CD4-positive, alpha-beta T cell (primary cell): Measurements from ENCODE around the gene VPS35. TPM values are rescaled to one million over a fixed set of nuclear protein-coding genes. Genes with fewer than 3 reads are reported as not detected.
"Not testable (repeated sequence)": the region's sequence is repeated elsewhere in the genome, so short reads cannot be mapped to it uniquely, and the experiment has no call there.

Source experiments
- ATAC-seq: fragments of 200-7000 bp; cut with Tn5 transposase; one replicate; pipeline ENCODE4 v1.10.0; 2022; ENCODE audit warnings: mild to moderate bottlenecking; ENCODE audit not compliant: poor library complexity
- CTCF ChIA-PET: fragments of 350-600 bp; sonication (Branson Sonifier 250); formaldehyde crosslinking; loops from one replicate; lab custom pipeline; 2021; ENCODE audit warnings: antibody characterized with exemption, inconsistent platforms; lab: Charles Lee
- POLR2A ChIA-PET: fragments of 350-600 bp; sonication (Branson Sonifier 250); formaldehyde crosslinking; loops from one replicate; lab custom pipeline; 2021; ENCODE audit warnings: antibody characterized with exemption, inconsistent platforms; lab: Charles Lee
- DNase-seq, 14 experiments: peaks; one replicate each; pipeline ENCODE4 v3.0.0-alpha.2; 2013 to 2020; ENCODE audit warnings: mixed read lengths in 2 of 14
- H3K27ac ChIP-seq, 2 donors: one replicate each; pipeline versions ENCODE4 v1.5.1 to v1.7.0; 2013; ENCODE audit warnings: low read length in 2 of 2, low read depth in 1 of 2, mild to moderate bottlenecking in 1 of 2
- H3K27me3 ChIP-seq, 2 experiments: 1 replicate in 1 of 2; 2 replicates in 1 of 2; pipeline versions ENCODE4 v1.6.1 to v1.7.0; 2013; ENCODE audit warnings: low read length in 2 of 2, control low read depth in 1 of 2, mild to moderate bottlenecking in 1 of 2, moderate library complexity in 1 of 2; ENCODE audit not compliant: insufficient read depth in 2 of 2, control insufficient read depth in 1 of 2
- H3K36me3 ChIP-seq: one replicate; pipeline ENCODE4 v1.6.1; 2013; ENCODE audit warnings: low read length, control low read depth; ENCODE audit not compliant: insufficient read depth
- H3K4me1 ChIP-seq: one replicate; pipeline ENCODE4 v1.6.1; 2013; ENCODE audit warnings: low read length, control low read depth; ENCODE audit not compliant: insufficient read depth
- H3K4me3 ChIP-seq: one replicate; pipeline ENCODE4 v1.5.1; 2013; ENCODE audit warnings: mild to moderate bottlenecking, low read length, moderate library complexity
- H3K9me3 ChIP-seq, 2 experiments: 1 replicate in 1 of 2; 2 replicates in 1 of 2; pipeline versions ENCODE4 v1.6.1 to v1.7.0; 2013; ENCODE audit warnings: low read length in 2 of 2, mild to moderate bottlenecking in 2 of 2, control low read depth in 1 of 2, moderate library complexity in 1 of 2; ENCODE audit not compliant: control insufficient read depth in 1 of 2, insufficient read depth in 1 of 2
- H3K27ac Mint-ChIP-seq: one replicate; pipeline ENCODE4 v1.8.0; 2020; ENCODE audit warnings: mixed read lengths
- H3K27me3 Mint-ChIP-seq: one replicate; pipeline ENCODE4 v1.8.0; 2021; ENCODE audit warnings: mixed read lengths
- H3K36me3 Mint-ChIP-seq: one replicate; pipeline ENCODE4 v1.8.0; 2021; ENCODE audit warnings: low read depth, mixed read lengths
- H3K4me1 Mint-ChIP-seq: one replicate; pipeline ENCODE4 v1.8.0; 2021; ENCODE audit warnings: low read depth, mixed read lengths
- H3K4me3 Mint-ChIP-seq: one replicate; pipeline ENCODE4 v1.8.0; 2020; ENCODE audit warnings: mild to moderate bottlenecking, mixed read lengths
- H3K9me3 Mint-ChIP-seq: one replicate; pipeline ENCODE4 v1.8.0; 2020; ENCODE audit warnings: mixed read lengths
- intact Hi-C, 2 experiments: fragments of 100-400 bp; cut with DNase I in 1 of 2; cut with micrococcal nuclease in 1 of 2; formaldehyde crosslinking; loops; one replicate each; pipeline versions ENCODE4 v1.15.1 to v1.9.0; 2023 to 2025; cut with DNase I, micrococcal nuclease
- total RNA-seq, 174 experiments: library from RNA in 2 of 174; stranded (reverse) in 2 of 174; gene quantifications; one replicate each; pipeline ENCODE4 v1.2.3 and lab custom pipeline; 2021 to 2026
- TF ChIP-seq, protein P1 (sequence below): fragments of 200-600 bp; IDR thresholded peaks from one replicate; pipeline ENCODE4 v1.8.0; 2022; ENCODE audit warnings: antibody characterized with exemption, mild to moderate bottlenecking

VPS35 gene
- total RNA-seq, 2 experiments from 2014 or later = 34.6 to 44.1 TPM

DNA sequence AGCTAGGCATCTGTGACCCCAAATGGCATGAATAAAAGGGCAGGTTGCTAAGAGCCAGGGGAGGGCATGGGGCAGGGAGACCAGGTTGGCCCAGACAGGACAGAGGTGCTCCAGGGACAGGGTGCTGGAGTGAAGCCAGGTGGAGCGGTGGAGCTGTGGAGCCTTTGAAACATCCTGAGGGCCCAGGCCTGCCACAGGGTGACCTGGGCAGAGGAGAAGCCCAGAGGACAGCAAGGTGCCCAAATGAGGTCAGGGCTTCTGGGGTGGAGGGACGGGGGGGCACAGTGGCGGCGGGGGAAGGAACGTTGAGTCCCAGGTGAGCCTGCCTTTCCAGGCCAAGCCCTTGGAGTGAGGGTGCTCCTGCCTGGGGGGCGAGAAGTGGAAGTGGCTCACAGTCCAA lies 65.3 kb downstream of the VPS35 start:
- H3K36me3 Mint-ChIP-seq, H3K9me3 Mint-ChIP-seq, ATAC-seq, H3K9me3 ChIP-seq, CTCF ChIA-PET, DNase-seq, H3K4me3 ChIP-seq, intact Hi-C loops, H3K27me3 ChIP-seq, H3K27ac ChIP-seq, H3K4me3 Mint-ChIP-seq, H3K27ac Mint-ChIP-seq, H3K27me3 Mint-ChIP-seq, H3K36me3 ChIP-seq, POLR2A ChIA-PET: not testable (repeated sequence)
- peaks cover 16% of the 10 kb centered on the region for H3K4me1 Mint-ChIP-seq
- peaks cover 10% of the 10 kb centered on the region for H3K4me1 ChIP-seq

DNA sequence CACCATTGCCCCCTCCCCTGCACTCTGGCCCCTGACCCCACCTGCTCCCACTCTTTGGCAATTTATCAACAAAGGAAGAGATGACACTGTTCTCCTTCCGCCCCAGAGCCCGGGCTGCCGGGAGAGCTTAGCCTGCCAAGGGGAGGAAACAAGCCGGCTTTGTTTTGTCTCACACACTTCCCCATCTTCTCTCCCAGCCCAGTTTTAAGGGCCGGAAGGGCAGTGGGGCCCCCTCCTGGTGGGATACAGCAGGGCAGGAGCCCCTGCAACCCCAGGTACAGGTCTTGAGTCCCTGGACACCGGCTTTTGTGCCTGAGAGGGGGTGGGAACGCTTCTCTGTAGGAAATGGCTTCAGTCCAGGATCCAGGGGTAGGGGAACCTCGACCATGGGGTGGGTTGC lies 65.7 kb downstream of the VPS35 start:
- CTCF ChIA-PET, H3K9me3 ChIP-seq, intact Hi-C loops: not testable (repeated sequence)

DNA sequence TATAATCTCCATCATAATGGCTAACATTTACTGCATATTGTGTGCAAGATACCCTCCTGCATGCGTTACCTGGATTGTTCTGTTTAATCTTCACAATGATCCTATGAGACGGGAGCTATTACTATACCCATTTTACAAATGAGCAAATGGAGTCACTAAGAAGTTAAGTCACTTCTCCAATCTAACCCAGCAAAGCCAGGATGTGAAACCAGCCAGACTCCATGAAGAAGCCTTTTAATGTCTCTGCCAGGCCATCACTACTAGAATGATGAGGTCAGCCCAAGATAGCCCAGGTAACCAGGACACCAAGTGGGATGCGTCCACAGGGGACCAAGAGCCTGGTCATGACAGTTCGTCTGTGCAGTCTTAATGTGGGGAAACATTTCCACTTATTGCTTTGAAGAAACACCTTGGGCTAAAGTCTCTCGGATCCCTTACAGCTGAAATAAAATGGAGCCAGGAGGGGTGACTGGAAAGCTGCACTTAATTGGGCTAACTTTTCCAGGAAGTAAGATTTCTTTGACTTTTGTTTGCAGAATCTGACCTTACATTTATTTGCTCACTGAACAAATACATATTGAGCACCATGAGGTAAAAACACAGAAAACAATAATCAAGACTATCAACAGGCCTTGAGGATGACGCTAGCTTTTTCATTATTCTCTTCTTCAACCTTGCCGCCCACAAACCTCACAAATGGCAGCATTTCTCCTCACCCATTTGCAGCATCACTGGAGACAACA lies 66.9 kb downstream of the VPS35 start:
- ChIA-PET CTCF (no interaction called here), POLR2A (no interaction called here)
- DNase-seq = no peak
- Mint-ChIP-seq H3K27ac (no peak overlapping the region), H3K4me1 (peaks cover 16% of the 10 kb centered on the region), H3K9me3 (no peaks in the 10 kb centered on the region), H3K4me3 (peak overlapping the region; percentile 82), H3K36me3 (no peaks in the 10 kb centered on the region), H3K27me3 (peaks cover 4% of the 10 kb centered on the region)
- no peaks in the 10 kb centered on the region for H3K36me3 ChIP-seq
- peak overlapping the region; percentile 57 for H3K4me3 ChIP-seq
- intact Hi-C loops = no loop called here
- no peaks in the 10 kb centered on the region for H3K27me3 ChIP-seq
- H3K27ac ChIP-seq = no peak overlapping the region
- H3K9me3 ChIP-seq = no peaks in the 10 kb centered on the region
- no peak for ATAC-seq
- H3K4me1 ChIP-seq = peaks cover 10% of the 10 kb centered on the region
- TF ChIP-seq, protein P1, sequence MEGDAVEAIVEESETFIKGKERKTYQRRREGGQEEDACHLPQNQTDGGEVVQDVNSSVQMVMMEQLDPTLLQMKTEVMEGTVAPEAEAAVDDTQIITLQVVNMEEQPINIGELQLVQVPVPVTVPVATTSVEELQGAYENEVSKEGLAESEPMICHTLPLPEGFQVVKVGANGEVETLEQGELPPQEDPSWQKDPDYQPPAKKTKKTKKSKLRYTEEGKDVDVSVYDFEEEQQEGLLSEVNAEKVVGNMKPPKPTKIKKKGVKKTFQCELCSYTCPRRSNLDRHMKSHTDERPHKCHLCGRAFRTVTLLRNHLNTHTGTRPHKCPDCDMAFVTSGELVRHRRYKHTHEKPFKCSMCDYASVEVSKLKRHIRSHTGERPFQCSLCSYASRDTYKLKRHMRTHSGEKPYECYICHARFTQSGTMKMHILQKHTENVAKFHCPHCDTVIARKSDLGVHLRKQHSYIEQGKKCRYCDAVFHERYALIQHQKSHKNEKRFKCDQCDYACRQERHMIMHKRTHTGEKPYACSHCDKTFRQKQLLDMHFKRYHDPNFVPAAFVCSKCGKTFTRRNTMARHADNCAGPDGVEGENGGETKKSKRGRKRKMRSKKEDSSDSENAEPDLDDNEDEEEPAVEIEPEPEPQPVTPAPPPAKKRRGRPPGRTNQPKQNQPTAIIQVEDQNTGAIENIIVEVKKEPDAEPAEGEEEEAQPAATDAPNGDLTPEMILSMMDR = no peak

More for the DNA sequence above, 65.7 kb downstream of the VPS35 start:
- H3K4me3 Mint-ChIP-seq, H3K36me3 Mint-ChIP-seq, H3K27ac Mint-ChIP-seq, H3K36me3 ChIP-seq, H3K4me3 ChIP-seq, POLR2A ChIA-PET, H3K27me3 Mint-ChIP-seq, H3K27me3 ChIP-seq, H3K27ac ChIP-seq, H3K9me3 Mint-ChIP-seq, DNase-seq: not testable (repeated sequence)
- ATAC-seq = peak; percentile 54
- H3K4me1 ChIP-seq = peaks cover 10% of the 10 kb centered on the region
- H3K4me1 Mint-ChIP-seq = peaks cover 16% of the 10 kb centered on the region

- H3K9me3 ChIP-seq = no peaks in the 10 kb centered on the region
- Mint-ChIP-seq H3K36me3 (no peaks in the 10 kb centered on the region), H3K4me3 (peak within 1 kb of the TSS; percentile 83), H3K4me1 (peaks cover 16% of the 10 kb centered on the region), H3K27me3 (peaks cover 4% of the 10 kb centered on the region), H3K9me3 (no peaks in the 10 kb centered on the region), H3K27ac (peak within 1 kb of the TSS; percentile 13)
- H3K36me3 ChIP-seq = no peaks in the 10 kb centered on the region
- H3K4me3 ChIP-seq = peak within 1 kb of the TSS; percentile 57
- no peak within 1 kb of the TSS for H3K27ac ChIP-seq
- ChIA-PET POLR2A (no interaction called here), CTCF (no interaction called here)
- peak; percentile 79 for ATAC-seq
- peak; percentile 23 to 80 (median 43) for DNase-seq
- TF ChIP-seq, protein P1 = no peak
- H3K4me1 ChIP-seq = peaks cover 10% of the 10 kb centered on the region
- intact Hi-C loops = no loop called here
- no peaks in the 10 kb centered on the region for H3K27me3 ChIP-seq
Measured at GRCh38 chr16:46621006-46621933, 67.7 kb downstream of the VPS35 start, which contains the start of gene SHCBP1. SHCBP1 (minus strand) TSS chr16:46621379; CDS start chr16:46621359, 20 bp downstream.
